Hepatic stellate cell (primary cell): ENCODE data around the gene GGPS1.
"Not testable (repeated sequence)": the region's sequence is repeated elsewhere in the genome, so short reads cannot be mapped to it uniquely, and the experiment has no call there.

ENCODE experiments used
- DNase-seq: peaks from one replicate; pipeline ENCODE4 v3.0.0; 2011; ENCODE audit warnings: low spot score

GGPS1 gene

GRCh38 chr1:235304549-235305451, 23.6 kb upstream of the GGPS1 start:
- no peak for DNase-seq

GRCh38 chr1:235307158-235308124, 20.9 kb upstream of the GGPS1 start:
- DNase-seq, result no peak

GRCh38 chr1:235309206-235309605, 19.2 kb upstream of the GGPS1 start:
- not testable (repeated sequence) for DNase-seq

GRCh38 chr1:235313262-235313661, 15.1 kb upstream of the GGPS1 start:
- no peak for DNase-seq

GRCh38 chr1:235313931-235314678, 14.3 kb upstream of the GGPS1 start:
- no peak for DNase-seq

GRCh38 chr1:235315173-235315572, 13.2 kb upstream of the GGPS1 start:
- DNase-seq, result no peak

GRCh38 chr1:235315735-235316134, 12.6 kb upstream of the GGPS1 start:
- no peak for DNase-seq

- DNase-seq, result no peak
Measured at GRCh38 chr1:235317168-235317567, 11.2 kb upstream of the GGPS1 start.

- DNase-seq, result no peak
Measured at GRCh38 chr1:235319255-235319654, 9.1 kb upstream of the GGPS1 start.

- DNase-seq, result no peak
Measured at GRCh38 chr1:235320521-235321179, 7.7 kb upstream of the GGPS1 start.

GRCh38 chr1:235324296-235324695, 4.1 kb upstream of the GGPS1 start:
- no peak for DNase-seq

- no peak for DNase-seq
Measured at GRCh38 chr1:235325139-235325538, 3.2 kb upstream of the GGPS1 start.

GRCh38 chr1:235325854-235326253, 2.5 kb upstream of the GGPS1 start:
- no peak for DNase-seq

- peak; percentile 34 for DNase-seq
Measured at GRCh38 chr1:235326719-235327558, 1.4 kb upstream of the GGPS1 start.

- peak; percentile 41 for DNase-seq
Measured at GRCh38 chr1:235327559-235328270, 655 bp upstream of the GGPS1 start, which contains the start of gene ARID4B. ARID4B (minus strand) TSS chr1:235328179; CDS start chr1:235326919, 1,260 bp downstream.

- DNase-seq, result peak; percentile 24
Measured at GRCh38 chr1:235329139-235329902, 951 bp downstream of the GGPS1 start.

- no peak for DNase-seq
Measured at GRCh38 chr1:235330918-235331285, 2.5 kb downstream of the GGPS1 start.

GRCh38 chr1:235331401-235331800, 3.0 kb downstream of the GGPS1 start:
- no peak for DNase-seq

- DNase-seq, result no peak
Measured at GRCh38 chr1:235336903-235337302, 8.5 kb downstream of the GGPS1 start.
